CD14-positive monocyte (primary cell): Measurements from ENCODE around the gene KLHL17. TPM values are rescaled to one million over a fixed set of nuclear protein-coding genes. Genes with fewer than 3 reads are reported as not detected.

Experiments
- DNase-seq, 3 donors: peaks; one replicate each; pipeline ENCODE4 v3.0.0-alpha.2; 2011 to 2022
- H2AFZ ChIP-seq: 2 replicates; pipeline ENCODE4 v1.6.0; 2012; ENCODE audit warnings: mild to moderate bottlenecking, low read depth, low read length, inconsistent platforms; ENCODE audit not compliant: insufficient read depth, poor library complexity, severe bottlenecking
- H3K27ac ChIP-seq, 2 donors: 1 replicate in 1 of 2; 2 replicates in 1 of 2; pipeline ENCODE4 v1.5.1; 2012 to 2013; ENCODE audit warnings: low read length in 2 of 2, control low read depth in 1 of 2, inconsistent platforms in 1 of 2, low read depth in 1 of 2, mild to moderate bottlenecking in 1 of 2
- H3K27me3 ChIP-seq, 2 donors: one replicate each; pipeline versions ENCODE4 v1.6.0 to v1.6.1; 2011 to 2013; ENCODE audit warnings: low read length in 2 of 2; ENCODE audit not compliant: control insufficient read depth in 2 of 2, insufficient read depth in 2 of 2
- H3K36me3 ChIP-seq, 2 donors: replicated peaks in 1 of 2; 1 replicate in 1 of 2; 2 replicates in 1 of 2; pipeline versions ENCODE4 v1.5.1 to v1.6.1; 2012 to 2013; ENCODE audit warnings: low read length in 2 of 2, control low read depth in 1 of 2, inconsistent platforms in 1 of 2, mild to moderate bottlenecking in 1 of 2; ENCODE audit not compliant: insufficient read depth in 2 of 2, control insufficient read depth in 1 of 2
- H3K4me1 ChIP-seq, 2 donors: 1 replicate in 1 of 2; 2 replicates in 1 of 2; pipeline versions ENCODE4 v1.5.1 to v1.6.1; 2012 to 2013; ENCODE audit warnings: low read length in 2 of 2, control low read depth in 1 of 2, inconsistent platforms in 1 of 2, mild to moderate bottlenecking in 1 of 2, moderate library complexity in 1 of 2; ENCODE audit not compliant: insufficient read depth in 2 of 2, control insufficient read depth in 1 of 2
- H3K4me2 ChIP-seq: replicated peaks from 2 replicates; pipeline ENCODE3; 2012; ENCODE audit warnings: low read length, moderate library complexity, mild to moderate bottlenecking; ENCODE audit not compliant: poor library complexity, severe bottlenecking; ENCODE audit errors: extremely low read depth
- H3K4me3 ChIP-seq, 3 experiments: fragments of 200-600 bp in 1 of 3; sonication (generic) in 1 of 3; replicated peaks in 1 of 3; 1 replicate in 2 of 3; 2 replicates in 1 of 3; pipeline ENCODE4 v1.5.1; 2011 to 2013; ENCODE audit warnings: low read length in 3 of 3, mild to moderate bottlenecking in 3 of 3, control low read depth in 2 of 3, low read depth in 2 of 3, inconsistent platforms in 1 of 3, moderate library complexity in 1 of 3
- H3K79me2 ChIP-seq: 2 replicates; pipeline ENCODE4 v1.6.0; 2012; ENCODE audit warnings: mild to moderate bottlenecking, control low read depth, inconsistent platforms, low read length, moderate library complexity; ENCODE audit not compliant: insufficient read depth
- H3K9ac ChIP-seq: 2 replicates; pipeline ENCODE4 v1.6.0; 2017; ENCODE audit warnings: low read length, mild to moderate bottlenecking; ENCODE audit not compliant: insufficient read depth, poor library complexity, severe bottlenecking
- H3K9me3 ChIP-seq, 2 donors: replicated peaks in 1 of 2; 1 replicate in 1 of 2; 2 replicates in 1 of 2; pipeline versions ENCODE4 v1.5.1 to v1.6.1; 2012 to 2013; ENCODE audit warnings: low read length in 2 of 2, control low read depth in 1 of 2; ENCODE audit not compliant: control insufficient read depth in 1 of 2, insufficient read depth in 1 of 2
- H4K20me1 ChIP-seq: 2 replicates; pipeline ENCODE4 v1.6.0; 2012; ENCODE audit warnings: mild to moderate bottlenecking, low read length, control low read depth, moderate library complexity; ENCODE audit not compliant: insufficient read depth
- H3K27ac Mint-ChIP-seq, 7 donors: one replicate each; pipeline ENCODE4 v1.8.0; 2020; ENCODE audit warnings: mild to moderate bottlenecking in 7 of 7, mixed read lengths in 7 of 7, moderate library complexity in 6 of 7, inconsistent platforms in 2 of 7
- H3K27me3 Mint-ChIP-seq, 3 donors: one replicate each; pipeline ENCODE4 v1.8.0; 2021 to 2022; ENCODE audit warnings: low read depth in 3 of 3, mild to moderate bottlenecking in 3 of 3, mixed read lengths in 3 of 3, moderate library complexity in 3 of 3, inconsistent platforms in 1 of 3
- H3K36me3 Mint-ChIP-seq, 2 donors: one replicate each; pipeline ENCODE4 v1.8.0; 2020; ENCODE audit warnings: mixed read lengths in 2 of 2, inconsistent platforms in 1 of 2, mild to moderate bottlenecking in 1 of 2
- H3K4me1 Mint-ChIP-seq: one replicate; pipeline ENCODE4 v1.8.0; 2020; ENCODE audit warnings: mild to moderate bottlenecking, mixed read lengths
- H3K4me3 Mint-ChIP-seq, 2 donors: one replicate each; pipeline ENCODE4 v1.8.0; 2020; ENCODE audit warnings: mild to moderate bottlenecking in 2 of 2, mixed read lengths in 2 of 2, moderate library complexity in 1 of 2
- H3K9me3 Mint-ChIP-seq, 7 donors: one replicate each; pipeline ENCODE4 v1.8.0; 2020 to 2022; ENCODE audit warnings: mixed read lengths in 7 of 7, mild to moderate bottlenecking in 6 of 7, moderate library complexity in 6 of 7, inconsistent platforms in 2 of 7
- CTCF ChIP-seq: fragments of 200-600 bp; IDR thresholded peaks from one replicate; pipeline ENCODE4 v1.8.0; 2022; ENCODE audit warnings: antibody characterized with exemption, mild to moderate bottlenecking
- WGBS: methylation state at CpG from one replicate; pipeline ENCODE4 v1.1.5; 2013; ENCODE audit warnings: missing lambda C conversion rate; ENCODE audit not compliant: insufficient coverage; 5-methylcytosine and 5-hydroxymethylcytosine counted together
- intact Hi-C, 2 donors: fragments of 100-400 bp; cut with micrococcal nuclease; formaldehyde crosslinking; loops; one replicate each; pipeline versions ENCODE4 v1.15.0 to v1.15.1; 2023
- polyA plus RNA-seq, 3 donors: library from polyadenylated mRNA; depleted of rRNA in 1 of 3; unstranded in 2 of 3; stranded (reverse) in 1 of 3; fragments of 300-500 nt in 2 of 3; fragments of >200 nt in 1 of 3; fragmentation: Illumina TruSeq in 2 of 3; gene quantifications; 1 replicate in 2 of 3; 2 replicates in 1 of 3; pipeline ENCODE4 v1.2.3, GENCODE V29; 2012 to 2021

KLHL17 gene
- polyA plus RNA-seq, 3 donors, result 0.31 to 48.1 (median 0.71) TPM

GRCh38 chr1:979744-980072 is 19.3 kb downstream of the KLHL17 start:
- H3K27me3 ChIP-seq, result peaks cover 0 to 12% of the 10 kb centered on the region in 2 donors
- peaks cover 16 to 39% (median 20%) of the 10 kb centered on the region in 3 donors for H3K27me3 Mint-ChIP-seq

GRCh38 chr1:980137-980571 is 19.8 kb downstream of the KLHL17 start:
- peaks cover 2 to 5% (median 4%) of the 10 kb centered on the region in 7 donors for H3K9me3 Mint-ChIP-seq
- no peak for TF ChIP-seq CTCF
- intact Hi-C loops, result loop anchor here (5.0 to 10.0 kb wide), 2 partner anchors 82 to 85 kb away; no protein-coding TSS in a partner anchor
- H3K9me3 ChIP-seq, result peaks cover 0 to 5% of the 10 kb centered on the region in 2 donors
- WGBS, result 90% methylated on average over 13 of the region's 13 CpGs
- H3K4me1 Mint-ChIP-seq, result peaks cover 3% of the 10 kb centered on the region
- H3K4me2 ChIP-seq, result no peak overlapping the region
- no peaks in the 10 kb centered on the region for H3K36me3 ChIP-seq
- no peak overlapping the region for H2AFZ ChIP-seq
- no peak overlapping the region for H3K9ac ChIP-seq
- no peak overlapping the region for H3K27ac Mint-ChIP-seq
- H3K27ac ChIP-seq, result no peak overlapping the region
- peaks cover 0 to 12% of the 10 kb centered on the region in 2 donors for H3K27me3 ChIP-seq
- H3K36me3 Mint-ChIP-seq, result no peaks in the 10 kb centered on the region
- no peak overlapping the region for H3K4me3 ChIP-seq
- peaks cover 5 to 8% of the 10 kb centered on the region in 2 donors for H3K4me1 ChIP-seq
- H3K79me2 ChIP-seq, result no peaks in the 10 kb centered on the region
- no peak overlapping the region for H3K4me3 Mint-ChIP-seq
- H4K20me1 ChIP-seq, result no peaks in the 10 kb centered on the region
- H3K27me3 Mint-ChIP-seq, result peaks cover 21 to 39% (median 23%) of the 10 kb centered on the region in 3 donors
- DNase-seq, result no peak

More at GRCh38 chr1:979744-980072, 19.3 kb downstream of the KLHL17 start:
- H3K36me3 Mint-ChIP-seq, result no peaks in the 10 kb centered on the region
- no peak overlapping the region for H3K4me2 ChIP-seq
- no peak overlapping the region for H3K4me3 ChIP-seq
- 96% methylated on average over 9 of the region's 9 CpGs for WGBS
- no peak overlapping the region for H3K27ac ChIP-seq
- intact Hi-C loops, result loop anchor here (5.0 to 10.0 kb wide), 2 partner anchors 83 to 85 kb away; no protein-coding TSS in a partner anchor
- no peak overlapping the region for H2AFZ ChIP-seq
- peaks cover 2 to 5% (median 4%) of the 10 kb centered on the region in 7 donors for H3K9me3 Mint-ChIP-seq
- no peaks in the 10 kb centered on the region for H4K20me1 ChIP-seq
- H3K9ac ChIP-seq, result no peak overlapping the region
- TF ChIP-seq CTCF, result no peak
- H3K4me3 Mint-ChIP-seq, result no peak overlapping the region
- H3K4me1 ChIP-seq, result peaks cover 5 to 8% of the 10 kb centered on the region in 2 donors
- H3K9me3 ChIP-seq, result peaks cover 0 to 5% of the 10 kb centered on the region in 2 donors
- H3K36me3 ChIP-seq, result no peaks in the 10 kb centered on the region
- no peaks in the 10 kb centered on the region for H3K79me2 ChIP-seq
- no peak overlapping the region for H3K27ac Mint-ChIP-seq
- DNase-seq, result no peak
- H3K4me1 Mint-ChIP-seq, result peaks cover 3% of the 10 kb centered on the region
